Measurements from ENCODE around the gene SUPV3L1.
A peak's percentile ranks its signal among the peaks of the same experiment; 100 is the strongest.
"Not testable (repeated sequence)": the region's sequence is repeated elsewhere in the genome, so short reads cannot be mapped to it uniquely, and the experiment has no call there.

SUPV3L1 gene
- total RNA-seq, result 44.7 to 48.7 reads per million in 2 donors

DNA sequence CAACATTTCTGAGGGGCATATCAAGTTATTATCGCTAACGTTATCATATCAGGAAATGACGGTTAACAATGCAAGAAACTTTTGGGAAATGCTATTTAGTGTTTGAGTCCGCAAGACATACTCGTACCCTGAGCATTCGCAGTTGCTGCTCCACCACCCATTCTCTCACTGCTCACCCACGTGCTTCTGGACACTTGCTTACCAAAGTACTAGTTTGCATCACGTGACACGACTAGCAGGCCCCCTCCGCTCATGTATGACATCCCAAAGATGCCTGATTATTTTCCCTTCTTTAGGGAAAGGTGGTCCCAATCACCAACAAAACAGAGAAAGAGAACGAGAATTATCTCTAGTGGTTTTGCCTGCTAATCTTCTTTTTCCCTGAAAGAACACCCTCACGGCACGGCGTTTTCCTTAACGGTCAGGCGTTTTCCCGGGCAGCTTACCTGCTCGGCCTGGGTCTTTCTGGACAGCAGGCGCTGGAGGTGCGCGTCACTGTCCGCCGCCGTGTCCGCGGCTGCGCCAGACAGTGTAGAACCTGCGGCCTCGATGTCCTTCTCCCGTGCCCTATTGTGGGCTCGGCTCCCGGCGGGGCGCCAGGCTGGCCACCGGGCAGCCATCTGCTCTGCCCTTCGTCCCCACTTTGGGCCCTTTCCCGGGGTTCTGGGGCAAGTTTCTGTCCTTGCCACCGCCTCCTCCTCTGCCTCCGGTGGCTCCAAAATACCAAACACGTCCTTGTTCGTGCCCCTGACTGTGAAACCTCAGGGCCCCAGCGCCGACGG is at the start of gene SUPV3L1:
TSS of gene SUPV3L1 (plus strand) at position 492 of the 782 bp plus-strand sequence. CDS start at position 550, 58 bp downstream.
- peak; percentile 67 for DNase-seq

DNA sequence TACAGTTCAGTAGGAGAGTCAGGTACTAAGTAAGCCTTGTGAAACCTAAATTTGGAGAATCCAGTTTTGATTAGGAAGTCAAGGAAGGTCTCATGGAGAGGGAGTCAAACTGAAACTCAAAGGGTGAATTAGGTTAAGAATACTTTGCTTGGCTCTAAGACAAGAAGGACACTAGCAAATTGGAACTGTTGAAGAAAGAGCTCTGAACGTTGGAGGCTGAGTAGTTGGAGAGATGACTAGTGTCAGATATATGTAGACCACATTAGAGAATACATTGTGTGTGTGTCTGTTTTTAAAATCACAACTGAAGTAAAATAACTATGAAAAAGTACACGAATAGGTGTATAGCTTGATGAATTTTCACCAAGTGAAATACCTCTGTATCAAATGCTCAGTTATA is 49.8 kb upstream of the SUPV3L1 start:
- no peak for DNase-seq

DNA sequence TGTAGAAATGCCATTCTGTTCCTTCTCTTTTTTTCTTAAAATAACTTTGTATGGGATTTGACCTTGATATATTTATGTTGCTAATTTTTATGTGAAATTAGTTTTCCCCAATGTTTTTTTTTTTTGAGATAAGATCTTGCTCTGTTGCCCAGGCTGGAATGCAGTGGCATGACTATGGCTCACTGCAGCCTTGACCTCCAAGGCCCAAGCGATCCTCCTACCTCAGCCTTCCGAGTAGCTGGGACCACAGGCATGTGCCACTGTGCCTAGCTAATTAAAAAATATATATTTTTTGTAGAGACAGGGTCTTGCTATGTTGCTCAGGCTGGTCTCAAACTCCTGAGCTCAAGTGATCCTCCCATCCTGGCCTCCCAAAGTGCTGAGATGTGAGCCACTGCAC is 40.1 kb upstream of the SUPV3L1 start:
- DNase-seq, result no peak

DNA sequence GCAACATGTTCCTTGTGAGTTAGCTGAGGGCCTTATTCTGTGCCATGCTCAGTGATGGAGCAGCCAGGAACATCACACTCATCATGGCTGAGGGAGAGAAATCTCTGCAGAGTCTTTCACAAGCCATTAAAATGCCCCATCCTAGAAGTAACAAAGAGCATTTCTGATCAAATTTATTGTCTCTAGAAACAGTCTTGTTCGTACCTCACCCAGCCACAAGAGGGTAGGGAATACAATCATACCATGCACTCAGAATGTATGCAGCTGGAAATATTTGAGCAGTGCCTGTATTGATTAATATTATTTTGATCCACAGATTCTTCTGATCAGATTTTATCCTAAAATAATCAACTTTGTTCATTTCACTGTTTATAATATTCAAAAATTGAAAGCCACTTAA is 38.7 kb upstream of the SUPV3L1 start:
- DNase-seq, result no peak

DNA sequence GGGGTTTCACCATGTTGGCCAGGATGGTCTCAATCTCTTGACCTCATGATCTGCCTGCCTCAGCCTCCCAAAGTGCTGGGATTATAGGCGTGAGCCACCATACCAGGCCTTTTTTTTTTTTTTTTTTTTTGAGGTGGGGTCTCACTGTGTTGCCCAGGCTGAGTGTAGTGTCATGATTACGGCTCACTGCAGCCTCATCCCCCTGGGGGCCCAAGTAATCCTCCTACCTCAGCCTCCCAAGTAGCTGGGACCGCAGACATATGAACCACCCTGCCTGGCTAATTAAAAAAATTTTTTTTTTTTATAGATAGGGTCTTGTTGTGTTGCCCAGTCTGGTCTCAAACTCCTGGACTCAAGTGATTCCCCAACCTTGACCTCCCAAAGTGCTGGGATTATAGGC is 38.0 kb upstream of the SUPV3L1 start:
- DNase-seq, result not testable (repeated sequence)

DNA sequence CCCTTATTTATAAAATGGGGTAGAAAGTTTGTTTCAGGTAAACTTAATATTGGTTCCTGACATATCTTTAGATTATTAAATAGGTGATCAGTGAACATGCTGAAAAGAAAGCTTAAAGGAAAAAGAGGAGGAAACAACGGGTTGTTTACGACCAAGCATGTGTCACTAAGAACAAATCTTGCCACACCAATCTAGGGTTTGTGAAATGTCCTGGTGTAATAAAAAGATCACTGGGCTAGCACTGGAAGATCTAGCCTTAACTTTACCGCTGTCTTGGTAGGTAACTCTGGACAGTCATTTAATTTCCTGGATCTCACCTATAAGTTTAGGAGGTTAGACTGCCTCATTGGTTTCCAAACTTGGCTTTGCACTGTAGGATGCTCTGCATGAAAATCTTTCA is 37.1 kb upstream of the SUPV3L1 start:
- no peak for DNase-seq

DNA sequence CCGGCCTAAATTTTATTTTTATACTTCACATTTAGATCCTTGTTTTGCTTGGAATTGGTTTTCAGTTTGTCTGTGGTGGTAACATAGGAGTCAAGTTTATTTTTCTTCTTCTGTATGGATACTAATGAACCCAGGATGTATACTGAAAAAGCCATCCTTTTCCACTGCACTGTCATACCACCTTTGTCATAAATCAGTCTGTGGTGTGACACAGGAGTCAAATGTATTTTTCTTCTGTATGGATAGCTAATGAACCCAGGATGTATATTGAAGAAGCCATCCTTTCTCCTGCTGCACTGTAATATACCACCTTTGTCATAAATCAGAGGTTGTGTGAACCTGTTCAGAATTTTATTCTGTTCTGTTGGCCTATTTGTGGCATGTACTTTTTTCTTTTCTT is 34.7 kb upstream of the SUPV3L1 start:
- no peak for DNase-seq

DNA sequence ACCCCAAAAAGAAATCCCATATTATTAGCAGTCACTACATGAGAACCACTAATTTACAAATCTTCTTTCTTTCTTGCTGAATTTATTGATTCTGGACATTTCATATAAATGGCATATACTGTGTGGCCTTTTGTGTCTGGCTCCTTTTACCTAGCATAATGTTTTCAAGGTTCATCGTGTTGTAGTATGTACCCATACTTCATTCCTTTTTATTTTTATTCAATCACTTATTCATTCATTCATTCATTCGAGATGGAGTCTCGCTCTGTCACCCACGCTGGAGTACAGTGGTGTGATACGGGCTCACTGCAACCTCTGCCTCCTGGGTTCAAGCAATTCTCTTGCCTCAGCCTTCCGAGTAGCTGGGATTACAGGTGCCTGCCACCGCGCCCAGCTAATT is 34.2 kb upstream of the SUPV3L1 start:
- no peak for DNase-seq

DNA sequence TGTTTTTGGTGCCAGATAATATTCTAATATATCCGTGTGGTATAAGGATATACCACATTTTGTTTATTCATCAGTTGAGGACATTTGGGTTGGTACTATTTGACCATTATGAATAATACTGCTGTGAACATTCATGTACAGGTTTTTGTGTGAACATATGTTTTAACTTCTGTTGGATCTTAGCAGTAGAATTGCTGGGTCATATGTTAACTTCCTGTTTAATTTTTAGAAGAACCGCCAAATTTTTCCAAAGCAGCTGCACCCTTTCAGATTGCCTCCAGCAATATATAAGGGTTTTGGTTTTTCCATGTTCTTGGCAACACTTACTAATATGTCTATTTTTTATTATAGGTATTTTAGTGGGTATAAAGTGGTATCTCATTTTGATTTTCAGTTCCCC is 33.3 kb upstream of the SUPV3L1 start:
- no peak for DNase-seq

DNA sequence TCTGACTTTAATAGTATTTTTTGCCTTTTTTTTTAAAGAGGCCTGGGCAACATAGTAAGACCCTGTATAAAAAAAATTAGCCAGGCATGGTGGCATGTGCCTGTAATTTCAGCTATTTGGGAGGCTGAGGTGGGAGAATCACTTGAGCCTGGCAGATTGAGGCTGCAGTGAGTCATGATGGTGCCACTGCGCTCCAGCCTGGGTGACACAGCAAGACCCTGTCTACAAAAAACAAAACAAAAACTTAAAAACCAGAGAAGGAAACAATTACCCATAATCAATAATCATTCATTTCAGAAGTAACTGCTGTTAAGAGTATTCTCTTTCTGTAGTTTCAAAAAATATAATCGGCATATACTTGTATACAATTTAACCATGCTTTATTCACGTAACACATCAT is 28.1 kb upstream of the SUPV3L1 start:
- DNase-seq, result no peak

DNA sequence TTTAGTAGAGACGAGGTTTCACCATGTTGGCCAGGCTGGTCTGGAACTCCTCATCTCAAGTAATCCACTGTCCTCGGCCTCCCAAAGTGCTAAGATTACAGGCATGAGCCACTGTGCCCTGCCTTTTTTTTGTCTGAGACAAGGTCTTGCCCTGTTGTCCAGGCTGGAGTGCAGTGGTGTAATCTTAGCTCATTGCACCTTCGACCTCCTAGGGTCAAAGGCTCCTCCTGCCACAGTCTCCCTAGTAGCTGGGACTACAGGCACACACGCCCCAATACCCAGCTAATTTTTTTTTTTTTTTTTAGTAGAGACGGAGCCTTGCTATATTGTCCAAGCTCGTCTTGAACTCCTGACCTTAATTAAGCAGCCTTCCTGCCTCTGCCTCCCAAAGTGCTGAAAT is 26.8 kb upstream of the SUPV3L1 start:
- DNase-seq, result no peak

DNA sequence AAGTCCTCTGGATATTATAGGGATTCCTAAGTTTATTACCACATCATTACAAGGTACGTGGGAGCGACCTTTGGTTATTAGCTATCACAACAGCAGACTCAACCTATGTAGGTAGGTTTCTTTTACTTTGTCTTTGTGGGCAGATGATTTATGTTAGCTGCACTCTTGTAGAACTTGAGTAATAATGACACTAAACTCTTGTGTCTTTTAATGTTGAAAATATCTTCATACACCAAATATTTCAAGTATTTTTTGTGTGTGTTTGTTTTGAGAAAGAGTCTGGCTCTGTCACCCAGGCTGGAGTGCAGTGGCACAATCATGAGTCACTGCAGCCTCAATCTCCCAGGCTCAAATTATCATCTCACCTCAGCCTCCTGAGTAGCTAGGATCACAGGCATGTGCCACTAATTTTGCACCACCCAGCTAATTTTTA is 19.2 kb upstream of the SUPV3L1 start:
- no peak for DNase-seq

DNA sequence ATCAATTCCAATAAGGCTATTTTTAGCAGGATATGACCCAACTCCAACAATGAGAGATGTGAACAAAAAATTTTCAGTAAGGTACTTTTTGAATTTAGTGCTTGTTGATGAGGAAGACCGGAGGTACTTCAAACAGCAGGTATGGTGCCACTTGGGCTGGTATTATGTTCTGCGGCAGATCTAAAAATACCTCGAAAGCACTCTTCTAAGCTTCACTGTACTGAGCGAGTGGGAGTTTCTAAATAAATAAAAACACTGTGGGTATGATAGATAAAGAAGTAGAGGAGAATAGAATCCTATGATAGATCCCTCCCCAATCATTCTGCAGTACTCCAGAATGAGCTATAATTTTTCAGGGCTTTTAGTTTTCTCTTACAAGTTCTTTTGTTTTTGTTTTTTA is 11.5 kb upstream of the SUPV3L1 start:
- DNase-seq, result no peak

DNA sequence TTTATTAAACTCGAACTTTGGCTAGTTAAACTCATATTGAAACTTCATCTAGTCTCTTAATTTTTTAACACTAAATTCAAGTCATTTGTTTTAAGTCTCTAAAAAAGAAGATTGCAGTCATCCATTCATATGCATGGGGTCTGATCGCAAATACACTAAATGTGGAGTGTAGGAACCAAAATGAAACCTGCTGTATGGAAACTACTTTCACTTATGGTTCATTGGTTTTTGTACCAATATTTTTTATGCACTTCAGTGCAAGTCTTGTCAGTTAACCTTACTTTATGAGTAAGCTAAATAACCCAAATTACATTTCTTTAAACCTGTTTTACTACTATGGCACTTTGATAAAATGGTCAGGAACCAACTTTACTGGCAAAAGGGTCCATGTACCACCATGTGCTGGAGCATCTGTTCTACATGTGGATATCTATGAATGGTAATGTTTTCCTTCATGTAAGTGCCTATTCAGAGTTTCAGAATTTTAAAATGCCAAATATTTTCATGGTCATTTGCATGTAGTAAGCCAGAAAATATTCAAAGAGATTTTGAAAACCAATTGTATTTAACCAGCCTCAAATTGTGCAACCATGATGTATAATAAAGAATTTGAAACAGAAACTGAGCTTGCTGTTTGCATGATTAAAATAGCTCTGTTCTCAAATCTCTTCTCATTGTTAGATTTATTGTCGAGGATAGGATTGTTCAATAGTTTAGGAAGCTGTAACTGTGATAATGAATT is 7.6 kb upstream of the SUPV3L1 start:
- no peak for DNase-seq

DNA sequence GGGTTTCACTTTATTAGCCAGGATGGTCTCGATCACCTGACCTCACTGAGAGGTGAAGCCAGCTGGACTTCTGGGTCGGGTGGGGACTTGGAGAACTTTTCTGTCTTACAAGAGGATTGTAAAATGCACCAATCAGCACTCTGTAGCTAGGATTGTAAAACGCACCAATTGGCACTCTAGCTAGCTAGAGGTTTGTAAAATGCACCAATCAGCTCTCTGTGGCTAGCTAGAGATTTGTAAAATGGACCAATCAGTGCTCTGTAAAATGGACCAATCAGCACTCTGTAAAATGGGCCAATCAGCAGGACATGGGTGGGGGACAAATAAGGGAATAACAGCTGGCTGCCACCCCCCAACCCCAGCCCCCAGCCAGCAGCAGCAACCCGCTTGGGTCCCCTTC is 4.7 kb upstream of the SUPV3L1 start:
- DNase-seq, result not testable (repeated sequence)

DNA sequence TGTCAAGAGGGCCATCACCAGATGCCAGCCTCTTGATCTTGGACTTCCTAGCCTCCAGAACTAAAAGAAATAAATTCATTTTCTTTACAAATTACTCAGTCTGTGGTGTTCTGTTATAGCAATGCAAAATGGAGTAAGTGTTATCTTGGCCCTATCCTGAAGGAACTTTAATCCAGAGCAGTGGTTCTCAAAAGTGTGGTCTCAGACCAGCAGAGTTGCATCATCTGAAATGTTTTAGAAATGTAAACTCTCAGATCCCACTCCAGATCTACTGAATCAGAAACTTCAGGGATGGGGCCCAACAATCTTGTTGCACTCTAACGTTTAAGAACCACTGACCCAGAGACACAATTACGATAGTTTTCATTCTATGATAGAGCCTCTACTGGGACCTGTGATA is 3.2 kb upstream of the SUPV3L1 start:
- no peak for DNase-seq

DNA sequence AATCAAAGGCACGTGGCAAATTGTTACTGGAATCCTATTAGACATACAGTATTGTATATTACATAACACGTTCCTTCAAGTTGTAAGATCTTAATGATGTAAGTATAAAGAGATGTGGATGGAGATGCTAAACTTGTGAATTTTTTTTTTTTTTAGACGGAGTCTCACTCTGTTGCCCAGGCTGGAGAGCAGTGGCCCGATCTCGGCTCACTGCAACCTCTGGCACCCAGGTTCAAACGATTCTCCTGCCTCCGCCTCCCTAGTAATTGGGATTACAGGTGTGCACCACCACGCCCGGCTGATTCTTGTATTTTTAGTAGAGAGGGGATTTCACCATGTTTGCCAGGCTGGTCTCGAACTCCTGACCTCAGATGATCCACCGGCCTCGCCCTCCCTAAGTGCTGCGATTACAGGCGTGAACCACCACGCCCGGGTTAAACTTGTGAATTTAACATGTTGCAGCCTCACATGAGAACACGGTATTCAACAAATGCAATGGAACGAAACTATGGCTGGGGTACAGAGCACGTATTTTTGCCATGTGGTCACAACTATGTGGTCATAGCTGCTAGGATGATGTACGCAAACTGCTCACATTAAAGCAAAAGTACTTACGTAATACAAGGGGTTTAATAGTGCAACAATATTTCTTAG is 818 bp upstream of the SUPV3L1 start:
- DNase-seq, result no peak

DNA sequence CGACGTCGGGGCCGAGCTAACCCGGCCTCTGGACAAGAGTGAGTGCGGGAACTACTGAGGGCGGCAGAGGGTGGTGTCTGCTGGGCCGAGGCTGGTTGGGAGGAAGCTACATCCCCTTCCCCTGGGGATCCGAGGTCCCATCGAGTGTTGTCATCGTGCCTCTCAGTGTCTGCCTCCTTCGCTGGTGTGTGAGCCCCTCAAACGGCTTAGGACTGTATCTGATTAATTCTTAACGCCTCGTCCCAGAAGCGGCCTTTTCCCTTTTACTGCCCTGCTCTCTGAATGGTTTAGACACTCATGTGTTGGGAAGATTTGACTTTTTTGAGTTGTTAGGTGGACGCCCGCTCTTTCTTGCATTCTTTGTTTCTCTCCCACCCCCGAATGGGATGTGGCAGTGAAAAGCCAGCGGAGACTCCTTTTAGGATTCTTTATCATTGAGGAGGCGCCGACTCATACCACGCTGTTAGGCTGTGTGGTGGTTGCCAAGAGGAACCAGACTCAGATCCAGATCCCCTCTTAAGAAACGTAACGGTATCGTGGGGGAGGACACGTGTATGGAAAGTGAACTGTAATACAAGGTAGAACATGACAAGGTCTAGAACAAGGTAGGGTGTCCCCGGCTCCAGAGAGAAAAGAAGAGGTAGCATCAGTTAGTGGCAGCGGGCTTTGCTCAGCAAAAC is 631 bp downstream of the SUPV3L1 start:
- no peak for DNase-seq

DNA sequence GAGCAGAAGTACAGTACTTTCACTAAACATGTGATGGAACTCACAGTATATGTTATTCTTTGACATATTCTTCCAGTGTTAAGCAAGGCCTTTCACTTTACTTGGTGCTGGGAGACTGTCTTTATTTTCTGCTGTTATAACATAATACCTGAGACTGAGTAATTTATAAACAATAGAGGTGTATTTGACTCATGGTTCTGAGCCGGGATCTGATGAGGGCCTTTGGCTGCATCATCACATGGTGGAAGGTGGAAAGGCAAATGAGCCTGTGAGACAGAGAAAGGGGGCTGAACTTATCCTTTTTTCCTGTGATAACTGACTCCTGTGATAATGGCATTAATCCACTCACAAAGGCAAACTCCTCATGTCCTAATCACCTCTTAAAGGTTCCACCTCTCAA is 1.4 kb downstream of the SUPV3L1 start:
- no peak for DNase-seq

DNA sequence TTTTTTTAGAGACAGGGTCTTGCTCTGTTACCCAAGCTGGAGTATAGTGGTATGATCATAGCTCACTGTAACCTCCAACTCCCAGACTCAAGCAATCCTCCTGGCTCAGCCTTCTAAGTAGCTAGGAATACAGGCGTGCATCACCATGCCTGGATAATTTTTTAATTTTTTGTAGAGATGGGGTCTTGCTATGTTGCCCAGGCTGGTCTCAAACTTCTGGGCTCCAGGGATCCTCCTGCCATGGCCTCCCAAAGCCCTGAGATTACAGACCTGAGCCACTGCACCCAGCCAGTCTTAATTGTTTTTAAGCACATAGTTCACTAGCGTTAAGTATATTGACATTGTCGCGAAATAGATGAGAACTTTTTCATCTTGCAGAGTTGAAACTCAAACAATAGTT is 2.0 kb downstream of the SUPV3L1 start:
- no peak for DNase-seq

DNA sequence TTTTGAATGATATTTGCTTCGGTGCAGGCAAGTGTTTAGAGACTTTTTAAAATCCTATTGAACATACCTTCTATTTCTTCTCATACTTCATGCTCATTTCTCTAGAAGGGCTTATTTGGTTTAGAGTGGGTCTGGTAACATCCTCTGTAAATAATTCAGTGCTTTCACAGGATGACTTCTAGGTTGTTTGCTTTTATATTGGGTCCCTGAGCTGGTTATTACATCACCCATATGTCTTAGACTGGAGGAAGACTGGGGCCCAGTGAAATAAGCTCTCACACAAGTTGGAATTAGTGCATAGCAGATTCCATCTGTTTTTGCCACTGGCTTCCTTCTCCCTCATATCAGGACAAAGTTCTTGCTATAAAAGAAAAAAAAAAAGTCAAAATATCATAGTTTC is 6.5 kb downstream of the SUPV3L1 start:
- no peak for DNase-seq

DNA sequence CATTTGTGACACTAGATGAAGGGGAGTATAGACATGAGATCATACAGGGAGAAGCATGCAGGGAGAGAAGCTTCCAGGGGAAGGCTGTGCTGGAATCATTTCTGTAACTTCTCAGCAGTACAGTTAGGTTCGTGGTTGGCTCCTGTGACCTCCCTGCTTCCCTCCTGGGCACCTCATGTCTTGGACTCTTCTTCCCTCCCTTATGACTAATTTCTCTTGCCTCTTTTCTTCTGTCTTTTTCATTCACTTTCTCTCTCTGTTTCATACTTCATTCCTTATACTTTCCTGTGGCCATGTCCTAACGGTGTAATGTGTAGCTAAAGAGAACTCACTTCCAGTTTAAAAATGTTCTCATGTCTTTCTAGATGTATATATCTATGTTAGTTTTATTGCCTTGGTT is 21.0 kb downstream of the SUPV3L1 start:
- DNase-seq, result no peak

DNA sequence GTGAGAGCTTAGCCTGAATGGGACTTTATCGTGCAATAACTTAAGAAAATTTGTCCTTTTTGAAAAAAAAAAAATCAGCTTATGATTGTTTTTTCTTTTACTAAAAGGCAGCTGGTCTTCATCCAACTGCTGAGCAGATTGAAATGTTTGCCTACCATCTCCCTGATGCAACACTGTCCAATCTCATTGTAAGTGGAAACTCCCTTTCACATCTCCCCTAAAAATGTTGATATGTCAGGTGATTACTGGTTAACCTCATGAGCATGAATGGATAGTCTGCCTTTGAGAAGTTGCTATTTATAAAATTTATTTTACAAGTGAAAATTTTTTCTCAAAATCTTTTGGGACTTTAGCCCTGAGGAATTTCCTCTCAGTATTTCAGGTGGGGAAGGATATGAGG is 22.3 kb downstream of the SUPV3L1 start:
- no peak for DNase-seq
